ENCODE measurements around the gene TM7SF3. TPM values are rescaled to one million over a fixed set of nuclear protein-coding genes. Genes with fewer than 3 reads are reported as not detected.

The TM7SF3 gene
- total RNA-seq, 2 experiments from 2014 or later = 36.7 to 37.6 TPM

GRCh38 chr12:26988703-26989102 lies 25.5 kb downstream of the TM7SF3 start:
- intact Hi-C loops (cut with micrococcal nuclease) = no loop called here
- TF ChIP-seq CTCF (IDR thresholded peaks at IDR 0.05) = no peak
- ChIA-PET POLR2A (interaction anchor here (0.5 kb wide), 1 partner anchor 9 kb away, joined by 3 read pairs; no protein-coding TSS in a partner anchor), CTCF (interaction anchor here (0.9 kb wide), 1 partner anchor 154 kb away, joined by 3 read pairs; no protein-coding TSS in a partner anchor)
- ATAC-seq = no peak
- no peaks in the 10 kb centered on the region for H3K4me1 Mint-ChIP-seq (ENCODE audit: low read depth)
- peaks cover 39% of the 10 kb centered on the region for H3K36me3 Mint-ChIP-seq (ENCODE audit: low read depth)
- no peak overlapping the region for H3K27ac Mint-ChIP-seq
- peaks cover 3% of the 10 kb centered on the region for H3K9me3 Mint-ChIP-seq
- no peaks in the 10 kb centered on the region for H3K27me3 Mint-ChIP-seq
- no peak for DNase-seq
- H3K4me3 Mint-ChIP-seq = no peak overlapping the region

- CTCF ChIA-PET = interaction anchor here (0.6 to 0.9 kb wide), 3 partner anchors 15 to 498 kb away, joined by 3 read pairs; no protein-coding TSS in a partner anchor
- no peak for DNase-seq
- POLR2A ChIA-PET = no interaction called here
- no peak overlapping the region for H3K4me3 Mint-ChIP-seq
- no peak for ATAC-seq
- TF ChIP-seq CTCF (IDR thresholded peaks at IDR 0.05) = no peak
- H3K27me3 Mint-ChIP-seq = no peaks in the 10 kb centered on the region
- peaks cover 43% of the 10 kb centered on the region for H3K36me3 Mint-ChIP-seq (ENCODE audit: low read depth)
- intact Hi-C loops (cut with micrococcal nuclease) = no loop called here
- no peak overlapping the region for H3K27ac Mint-ChIP-seq
- H3K9me3 Mint-ChIP-seq = peaks cover 3% of the 10 kb centered on the region
- H3K4me1 Mint-ChIP-seq (ENCODE audit: low read depth) = no peaks in the 10 kb centered on the region
These were observed 26.4 kb downstream of the TM7SF3 start for GRCh38 chr12:26987634-26988424.

GRCh38 chr12:26982866-26983265 lies 31.3 kb downstream of the TM7SF3 start:
- DNase-seq (no peak), ATAC-seq (no peak)
- Mint-ChIP-seq H3K4me3 (no peak overlapping the region), H3K27me3 (no peaks in the 10 kb centered on the region), H3K27ac (no peak overlapping the region), H3K36me3 (ENCODE audit: low read depth) (peaks cover 46% of the 10 kb centered on the region), H3K4me1 (ENCODE audit: low read depth) (no peaks in the 10 kb centered on the region), H3K9me3 (peaks cover 3% of the 10 kb centered on the region)
- ChIA-PET CTCF (interaction anchor here (1.0 kb wide), 1 partner anchor 452 kb away, joined by 3 read pairs; no protein-coding TSS in a partner anchor), POLR2A (interaction anchor here (1.1 kb wide), 1 partner anchor 17 kb away, joined by 3 read pairs; no protein-coding TSS in a partner anchor)
- intact Hi-C loops (cut with micrococcal nuclease) = no loop called here
- TF ChIP-seq CTCF (IDR thresholded peaks at IDR 0.05) = no peak

GRCh38 chr12:26979733-26980132 lies 34.5 kb downstream of the TM7SF3 start:
- Mint-ChIP-seq H3K27ac (no peak overlapping the region), H3K9me3 (no peaks in the 10 kb centered on the region), H3K27me3 (no peaks in the 10 kb centered on the region), H3K4me3 (no peak overlapping the region), H3K36me3 (ENCODE audit: low read depth) (peaks cover 41% of the 10 kb centered on the region), H3K4me1 (ENCODE audit: low read depth) (peaks cover 8% of the 10 kb centered on the region)
- intact Hi-C loops (cut with micrococcal nuclease) = no loop called here
- ATAC-seq = no peak
- POLR2A ChIA-PET = no interaction called here
- no peak for DNase-seq
- CTCF ChIA-PET = no interaction called here
- no peak for TF ChIP-seq CTCF (IDR thresholded peaks at IDR 0.05)

- no peak overlapping the region for H3K4me3 Mint-ChIP-seq
- no peak overlapping the region for H3K27ac Mint-ChIP-seq
- ChIA-PET POLR2A (no interaction called here), CTCF (interaction anchor here (1.2 kb wide), 1 partner anchor 15 kb away, joined by 4 read pairs; no protein-coding TSS in a partner anchor)
- no peaks in the 10 kb centered on the region for H3K9me3 Mint-ChIP-seq
- no peak for TF ChIP-seq CTCF (IDR thresholded peaks at IDR 0.05)
- intact Hi-C loops (cut with micrococcal nuclease) = no loop called here
- H3K36me3 Mint-ChIP-seq (ENCODE audit: low read depth) = peaks cover 44% of the 10 kb centered on the region
- H3K4me1 Mint-ChIP-seq (ENCODE audit: low read depth) = peaks cover 8% of the 10 kb centered on the region
- ATAC-seq (no peak), DNase-seq (no peak)
- H3K27me3 Mint-ChIP-seq = no peaks in the 10 kb centered on the region
These were observed 35.4 kb downstream of the TM7SF3 start for GRCh38 chr12:26978801-26979200.

All from activated CD8-positive, alpha-beta T cell treated with anti-CD3 and anti-CD28 coated beads for 36 hours (primary cell).